Fibroblast of peridontal ligament (primary cell): ENCODE measurements around the gene PODNL1.
A peak's percentile ranks its signal among the peaks of the same experiment; 100 is the strongest.

Experiments
- DNase-seq: peaks from one replicate; pipeline ENCODE4 v3.0.0-alpha.2; 2010; ENCODE audit errors: extremely low read depth

Gene PODNL1

GRCh38 chr19:13957051-13957450, 18.8 kb upstream of the PODNL1 start:
- no peak for DNase-seq

- DNase-seq: no peak
These were observed 18.1 kb upstream of the PODNL1 start for GRCh38 chr19:13956365-13956744.

- DNase-seq: no peak
These were observed 17.6 kb upstream of the PODNL1 start for GRCh38 chr19:13955662-13956364.

GRCh38 chr19:13954185-13954584, 16.0 kb upstream of the PODNL1 start:
- no peak for DNase-seq

GRCh38 chr19:13952931-13953531, 14.8 kb upstream of the PODNL1 start:
- peak; percentile 64 for DNase-seq

GRCh38 chr19:13952154-13952930, 14.1 kb upstream of the PODNL1 start, which contains the start of gene DCAF15:
TSS of gene DCAF15 (plus strand) at chr19:13952509. CDS start at chr19:13952513, 4 bp downstream.
- peak; percentile 99 for DNase-seq

GRCh38 chr19:13951799-13952153, 13.6 kb upstream of the PODNL1 start:
- DNase-seq: no peak

GRCh38 chr19:13951043-13951442, 12.8 kb upstream of the PODNL1 start:
- no peak for DNase-seq

- no peak for DNase-seq
These were observed 8.2 kb upstream of the PODNL1 start for GRCh38 chr19:13946414-13946813.

- no peak for DNase-seq
These were observed 3.9 kb upstream of the PODNL1 start for GRCh38 chr19:13942023-13942684.

GRCh38 chr19:13937479-13938300, 527 bp downstream of the PODNL1 start:
- DNase-seq: peak; percentile 15

- no peak for DNase-seq
These were observed 2.3 kb downstream of the PODNL1 start for GRCh38 chr19:13935765-13936510.

- no peak for DNase-seq
These were observed 3.5 kb downstream of the PODNL1 start for GRCh38 chr19:13934785-13935109.

- no peak for DNase-seq
These were observed 5.3 kb downstream of the PODNL1 start for GRCh38 chr19:13932911-13933393.

GRCh38 chr19:13932149-13932637, 6.0 kb downstream of the PODNL1 start:
- no peak for DNase-seq

GRCh38 chr19:13931391-13932148, 6.6 kb downstream of the PODNL1 start:
- DNase-seq: no peak

GRCh38 chr19:13930402-13930801, 7.8 kb downstream of the PODNL1 start:
- DNase-seq: no peak

- no peak for DNase-seq
These were observed 8.3 kb downstream of the PODNL1 start for GRCh38 chr19:13929956-13930355.

- DNase-seq: no peak
These were observed 8.9 kb downstream of the PODNL1 start for GRCh38 chr19:13929340-13929739.

GRCh38 chr19:13926715-13927114, 11.5 kb downstream of the PODNL1 start:
- DNase-seq: no peak
